CD4-positive, CD25-positive, alpha-beta regulatory T cell (primary cell): ENCODE data around the gene PRIM2. TPM values are rescaled to one million over a fixed set of nuclear protein-coding genes. Genes with fewer than 3 reads are reported as not detected.
"Not testable (repeated sequence)": the region's sequence is repeated elsewhere in the genome, so short reads cannot be mapped to it uniquely, and the experiment has no call there.

Source experiments
- ATAC-seq, 2 donors: fragments of 150-1000 bp; cut with Tn5 transposase; one replicate each; pipeline ENCODE4 v1.10.0; 2021; ENCODE audit warnings: low read depth in 2 of 2, moderate number of reproducible peaks in 2 of 2, moderate library complexity in 1 of 2
- DNase-seq, 3 donors: peaks; one replicate each; pipeline versions ENCODE4 v3.0.0 to v3.0.0-alpha.2; 2012 to 2022; ENCODE audit warnings: mixed read lengths in 1 of 3
- H3K27ac ChIP-seq: one replicate; pipeline ENCODE4 v1.7.0; 2013; ENCODE audit warnings: mild to moderate bottlenecking, low read length; ENCODE audit not compliant: insufficient read depth, poor library complexity, severe bottlenecking
- H3K27me3 ChIP-seq: one replicate; pipeline ENCODE4 v1.7.0; 2013; ENCODE audit warnings: low read length; ENCODE audit not compliant: control insufficient read depth, insufficient read depth
- H3K36me3 ChIP-seq: one replicate; pipeline ENCODE4 v1.7.0; 2013; ENCODE audit warnings: mild to moderate bottlenecking, low read length, moderate library complexity; ENCODE audit not compliant: control insufficient read depth, insufficient read depth
- H3K4me1 ChIP-seq: 2 replicates; pipeline ENCODE4 v1.7.0; 2013; ENCODE audit warnings: mild to moderate bottlenecking, low read length; ENCODE audit not compliant: insufficient read depth, control insufficient read depth, poor library complexity, severe bottlenecking
- H3K4me3 ChIP-seq: one replicate; pipeline ENCODE4 v1.7.0; 2013; ENCODE audit warnings: low read depth, mild to moderate bottlenecking, low read length, moderate library complexity
- H3K9me3 ChIP-seq, 2 experiments: 1 replicate in 1 of 2; 2 replicates in 1 of 2; pipeline ENCODE4 v1.7.0; 2013; ENCODE audit warnings: low read length in 2 of 2, mild to moderate bottlenecking in 1 of 2, moderate library complexity in 1 of 2; ENCODE audit not compliant: control insufficient read depth in 2 of 2
- H3K27ac Mint-ChIP-seq, 3 donors: one replicate each; pipeline ENCODE4 v1.8.0; 2020 to 2022; ENCODE audit warnings: mild to moderate bottlenecking in 3 of 3, mixed read lengths in 3 of 3, moderate library complexity in 2 of 3
- H3K27me3 Mint-ChIP-seq: one replicate; pipeline ENCODE4 v1.8.0; 2022; ENCODE audit warnings: mild to moderate bottlenecking, mixed read lengths
- H3K36me3 Mint-ChIP-seq: one replicate; pipeline ENCODE4 v1.8.0; 2020; ENCODE audit warnings: mixed read lengths
- H3K4me1 Mint-ChIP-seq, 4 donors: one replicate each; pipeline ENCODE4 v1.8.0; 2020 to 2022; ENCODE audit warnings: mixed read lengths in 4 of 4, mild to moderate bottlenecking in 1 of 4
- H3K4me3 Mint-ChIP-seq, 4 donors: one replicate each; pipeline ENCODE4 v1.8.0; 2020 to 2022; ENCODE audit warnings: mild to moderate bottlenecking in 4 of 4, mixed read lengths in 4 of 4, moderate library complexity in 3 of 4
- H3K9me3 Mint-ChIP-seq, 7 donors: one replicate each; pipeline ENCODE4 v1.8.0; 2020 to 2022; ENCODE audit warnings: mixed read lengths in 7 of 7, mild to moderate bottlenecking in 3 of 7, moderate library complexity in 2 of 7
- polyA plus RNA-seq, 4 donors: library from polyadenylated mRNA; unstranded; fragments of 300-500 nt; fragmentation: Illumina TruSeq; gene quantifications; one replicate each; pipeline ENCODE4 v1.2.3, GENCODE V29; 2021
- total RNA-seq: library from RNA; stranded (reverse); gene quantifications from one replicate; pipeline ENCODE4 v1.2.3, GENCODE V29; 2022

The PRIM2 gene
- total and polyA plus RNA-seq, 5 donors from 2014 or later = 11.5 to 19.5 (median 16.0) TPM

DNA sequence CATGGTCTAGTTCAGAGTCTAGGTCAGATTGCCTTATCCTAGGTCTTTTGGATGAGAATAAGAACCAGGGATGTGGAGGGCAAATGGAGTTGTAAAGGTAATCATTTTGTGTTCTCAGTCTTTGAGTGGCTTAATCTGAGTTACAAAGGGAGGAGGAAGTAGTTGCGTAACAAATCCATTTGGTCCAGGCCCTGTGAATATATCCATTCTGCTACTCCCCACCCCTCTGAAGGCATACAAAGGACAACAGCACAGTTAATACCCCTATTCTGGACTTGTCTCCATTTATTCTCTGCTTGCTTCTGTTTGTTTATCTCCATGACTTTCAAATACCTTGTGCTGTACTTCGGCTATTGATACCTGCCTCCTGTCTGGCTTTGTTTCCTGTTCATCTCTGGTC is 29.3 kb downstream of the PRIM2 start:
- H3K4me1 Mint-ChIP-seq = peaks cover 18 to 35% (median 28%) of the 10 kb centered on the region in 4 donors
- not testable (repeated sequence) for H3K4me3 ChIP-seq, H3K36me3 ChIP-seq, H3K4me3 Mint-ChIP-seq, H3K27ac ChIP-seq, H3K27me3 ChIP-seq, H3K27me3 Mint-ChIP-seq, DNase-seq, H3K9me3 Mint-ChIP-seq, ATAC-seq, H3K36me3 Mint-ChIP-seq, H3K9me3 ChIP-seq, H3K4me1 ChIP-seq
- H3K27ac Mint-ChIP-seq = peak overlapping the region in 1 of 3 donors; percentile 66

- H3K4me3 ChIP-seq, H3K9me3 ChIP-seq, DNase-seq, H3K36me3 Mint-ChIP-seq, H3K27ac ChIP-seq, H3K9me3 Mint-ChIP-seq, H3K4me3 Mint-ChIP-seq, H3K27me3 Mint-ChIP-seq, H3K4me1 ChIP-seq, H3K27me3 ChIP-seq, H3K27ac Mint-ChIP-seq, H3K36me3 ChIP-seq, ATAC-seq: not testable (repeated sequence)
- peaks cover 18 to 35% (median 23%) of the 10 kb centered on the region in 4 donors for H3K4me1 Mint-ChIP-seq
Observed at GRCh38 chr6:57347597-57347996, 30.2 kb downstream of the PRIM2 start.

GRCh38 chr6:57350443-57350842 is 33.0 kb downstream of the PRIM2 start:
- not testable (repeated sequence) for H3K27me3 ChIP-seq, H3K36me3 ChIP-seq, H3K4me1 ChIP-seq, DNase-seq, H3K9me3 ChIP-seq, H3K27ac ChIP-seq, H3K9me3 Mint-ChIP-seq, ATAC-seq, H3K36me3 Mint-ChIP-seq, H3K27me3 Mint-ChIP-seq, H3K4me3 ChIP-seq, H3K4me3 Mint-ChIP-seq
- peaks cover 12 to 31% (median 19%) of the 10 kb centered on the region in 4 donors for H3K4me1 Mint-ChIP-seq
- H3K27ac Mint-ChIP-seq = peak overlapping the region in 1 of 3 donors; percentile 4

GRCh38 chr6:57352596-57352995 is 35.2 kb downstream of the PRIM2 start:
- H3K27me3 Mint-ChIP-seq, H3K36me3 Mint-ChIP-seq, DNase-seq, H3K4me3 ChIP-seq, ATAC-seq, H3K9me3 Mint-ChIP-seq, H3K36me3 ChIP-seq, H3K27ac Mint-ChIP-seq, H3K9me3 ChIP-seq, H3K27me3 ChIP-seq, H3K4me3 Mint-ChIP-seq, H3K4me1 ChIP-seq, H3K27ac ChIP-seq: not testable (repeated sequence)
- H3K4me1 Mint-ChIP-seq = peaks cover 12 to 32% (median 25%) of the 10 kb centered on the region in 4 donors

- ATAC-seq, H3K27me3 ChIP-seq, H3K4me3 ChIP-seq, H3K36me3 ChIP-seq, H3K9me3 ChIP-seq, H3K27ac ChIP-seq, H3K36me3 Mint-ChIP-seq, DNase-seq, H3K9me3 Mint-ChIP-seq, H3K27me3 Mint-ChIP-seq, H3K4me1 ChIP-seq, H3K4me3 Mint-ChIP-seq: not testable (repeated sequence)
- Mint-ChIP-seq H3K4me1 (peaks cover 0 to 19% (median 15%) of the 10 kb centered on the region in 4 donors), H3K27ac (peak overlapping the region in 1 of 3 donors; percentile 12)
Observed at GRCh38 chr6:57358319-57358718, 40.9 kb downstream of the PRIM2 start.

DNA sequence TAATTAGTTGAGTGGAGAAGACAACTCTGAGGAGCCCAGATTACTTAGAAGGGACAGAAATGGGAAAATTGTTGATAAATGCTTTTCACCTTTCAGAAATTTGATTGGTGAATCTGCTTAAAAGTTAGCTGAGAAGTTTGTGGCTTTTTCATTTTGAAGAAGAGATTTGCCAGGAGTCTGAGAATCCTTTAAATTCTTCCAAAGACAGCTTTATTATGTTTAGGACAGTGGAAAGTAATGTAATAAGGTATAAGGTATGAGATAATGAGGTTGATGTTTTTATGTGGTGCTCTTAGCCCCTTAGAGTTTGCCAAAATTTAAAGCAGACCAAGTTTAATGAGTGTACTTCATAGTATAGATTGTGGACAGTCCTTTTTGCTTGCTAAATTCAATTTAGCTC is 42.3 kb downstream of the PRIM2 start:
- H3K27me3 ChIP-seq, H3K36me3 Mint-ChIP-seq, DNase-seq, H3K27me3 Mint-ChIP-seq, H3K27ac ChIP-seq, H3K36me3 ChIP-seq, H3K9me3 Mint-ChIP-seq, H3K9me3 ChIP-seq, H3K4me1 ChIP-seq, H3K4me3 Mint-ChIP-seq, ATAC-seq, H3K4me3 ChIP-seq: not testable (repeated sequence)
- Mint-ChIP-seq H3K4me1 (peaks cover 0 to 22% (median 12%) of the 10 kb centered on the region in 4 donors), H3K27ac (peak overlapping the region in 1 of 3 donors; percentile 14)

GRCh38 chr6:57362340-57362739 is 44.9 kb downstream of the PRIM2 start:
- not testable (repeated sequence) for H3K9me3 Mint-ChIP-seq, H3K27me3 Mint-ChIP-seq, ATAC-seq, H3K36me3 ChIP-seq, H3K4me3 Mint-ChIP-seq, DNase-seq, H3K9me3 ChIP-seq, H3K4me1 ChIP-seq, H3K36me3 Mint-ChIP-seq, H3K27ac Mint-ChIP-seq, H3K27me3 ChIP-seq, H3K27ac ChIP-seq, H3K4me3 ChIP-seq
- H3K4me1 Mint-ChIP-seq = peaks cover 0 to 13% (median 5%) of the 10 kb centered on the region in 4 donors

- H3K4me3 Mint-ChIP-seq, H3K27me3 ChIP-seq, H3K4me3 ChIP-seq, H3K27me3 Mint-ChIP-seq, H3K9me3 Mint-ChIP-seq, H3K9me3 ChIP-seq, DNase-seq, H3K4me1 ChIP-seq, ATAC-seq, H3K36me3 ChIP-seq, H3K36me3 Mint-ChIP-seq, H3K27ac Mint-ChIP-seq, H3K27ac ChIP-seq: not testable (repeated sequence)
- H3K4me1 Mint-ChIP-seq = peaks cover 8 to 21% (median 11%) of the 10 kb centered on the region in 4 donors
Observed at GRCh38 chr6:57365076-57365583, 47.7 kb downstream of the PRIM2 start.
